CD4-positive, alpha-beta T cell treated with Interleukin-15 for 1 hour (primary cell): ENCODE measurements around the gene SPATA31E1.
"Not testable (repeated sequence)": the region's sequence is repeated elsewhere in the genome, so short reads cannot be mapped to it uniquely, and the experiment has no call there.

ENCODE experiments used
- DNase-seq: peaks from one replicate; pipeline ENCODE4 v3.0.0-alpha.2; 2020

SPATA31E1 gene

GRCh38 chr9:87937918-87938317 is 55.2 kb downstream of the SPATA31E1 start:
- DNase-seq = not testable (repeated sequence)

DNA sequence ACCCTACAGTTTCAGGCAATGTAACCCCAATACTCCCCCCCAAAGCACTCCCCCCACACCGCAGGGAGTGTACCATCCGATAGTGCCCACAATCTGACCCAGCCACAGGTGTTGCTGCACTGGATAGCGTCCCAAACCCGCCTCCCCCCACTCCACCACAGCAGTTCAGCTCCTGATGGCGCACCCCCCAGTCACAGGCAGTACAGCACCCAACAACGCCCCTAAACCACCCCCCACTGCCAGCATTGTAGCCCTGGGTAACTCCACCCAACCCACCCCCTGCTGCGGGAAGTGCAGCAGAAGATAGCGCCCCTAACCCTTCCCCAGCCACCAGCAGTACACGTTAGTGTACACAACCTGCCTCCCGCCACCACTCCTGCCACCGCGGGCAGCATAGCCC is 55.7 kb downstream of the SPATA31E1 start:
- DNase-seq = not testable (repeated sequence)
